ENCODE results near the gene STON1.
"Not testable (repeated sequence)": the region's sequence is repeated elsewhere in the genome, so short reads cannot be mapped to it uniquely, and the experiment has no call there.

Gene STON1

DNA sequence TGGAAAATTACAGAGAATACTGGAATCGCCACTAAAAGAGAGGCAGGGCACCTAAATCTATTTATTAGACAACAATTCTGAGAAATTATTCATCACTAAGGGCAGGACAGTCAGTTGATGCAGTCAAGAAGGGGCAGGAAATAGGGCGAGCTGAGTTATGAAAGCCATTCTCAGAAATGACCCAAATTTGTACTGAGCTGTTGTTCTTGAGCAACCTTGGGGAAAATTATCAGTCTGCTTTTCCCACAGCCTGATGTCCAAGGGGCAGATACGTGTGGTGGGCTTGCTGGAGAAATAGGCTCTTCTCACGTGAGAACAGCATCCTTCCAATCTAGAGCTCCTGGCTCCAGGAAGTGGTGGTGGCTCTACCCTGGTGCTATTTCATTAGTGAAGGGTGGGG is 38.6 kb downstream of the STON1 start:
- no peak for DNase-seq

DNA sequence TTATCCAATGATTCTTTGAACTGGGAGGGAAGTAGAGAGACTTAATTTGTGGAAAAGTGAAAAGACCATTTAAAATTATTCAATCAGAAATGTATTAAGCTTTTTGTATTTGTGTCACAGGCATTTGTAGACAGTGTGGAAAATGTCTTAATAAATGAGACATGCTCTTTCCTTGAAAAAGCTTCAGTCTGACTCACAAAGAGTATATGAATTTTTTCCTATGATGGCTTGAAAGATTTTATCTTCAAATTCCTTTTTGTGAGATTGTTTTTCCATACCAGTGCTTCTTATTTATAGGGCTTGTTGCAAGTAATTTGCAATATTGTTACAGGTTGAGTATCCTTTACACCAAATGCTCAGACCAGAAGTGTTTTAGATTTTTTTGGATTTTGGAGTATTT is 39.5 kb downstream of the STON1 start:
- no peak for DNase-seq

DNA sequence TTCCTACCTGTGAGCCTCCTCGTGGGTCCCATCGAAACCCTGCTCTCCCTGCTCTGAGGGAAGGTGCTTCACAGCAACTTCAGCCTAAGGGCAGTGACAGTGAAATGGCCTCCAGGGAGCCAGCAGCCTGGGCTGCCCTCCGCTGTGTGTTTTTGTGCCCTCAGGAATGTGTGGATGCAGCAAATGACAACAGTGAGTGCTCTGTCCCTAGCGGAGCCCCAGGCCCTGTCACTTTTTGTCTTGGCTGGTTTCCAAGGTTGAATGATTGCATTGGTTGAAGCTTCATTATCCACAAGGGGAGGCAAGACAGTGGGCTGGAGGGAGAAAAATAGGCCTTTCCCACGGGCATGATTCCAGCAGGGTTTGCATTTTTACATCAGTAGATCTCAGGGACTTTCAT is 42.9 kb downstream of the STON1 start:
- DNase-seq = no peak

DNA sequence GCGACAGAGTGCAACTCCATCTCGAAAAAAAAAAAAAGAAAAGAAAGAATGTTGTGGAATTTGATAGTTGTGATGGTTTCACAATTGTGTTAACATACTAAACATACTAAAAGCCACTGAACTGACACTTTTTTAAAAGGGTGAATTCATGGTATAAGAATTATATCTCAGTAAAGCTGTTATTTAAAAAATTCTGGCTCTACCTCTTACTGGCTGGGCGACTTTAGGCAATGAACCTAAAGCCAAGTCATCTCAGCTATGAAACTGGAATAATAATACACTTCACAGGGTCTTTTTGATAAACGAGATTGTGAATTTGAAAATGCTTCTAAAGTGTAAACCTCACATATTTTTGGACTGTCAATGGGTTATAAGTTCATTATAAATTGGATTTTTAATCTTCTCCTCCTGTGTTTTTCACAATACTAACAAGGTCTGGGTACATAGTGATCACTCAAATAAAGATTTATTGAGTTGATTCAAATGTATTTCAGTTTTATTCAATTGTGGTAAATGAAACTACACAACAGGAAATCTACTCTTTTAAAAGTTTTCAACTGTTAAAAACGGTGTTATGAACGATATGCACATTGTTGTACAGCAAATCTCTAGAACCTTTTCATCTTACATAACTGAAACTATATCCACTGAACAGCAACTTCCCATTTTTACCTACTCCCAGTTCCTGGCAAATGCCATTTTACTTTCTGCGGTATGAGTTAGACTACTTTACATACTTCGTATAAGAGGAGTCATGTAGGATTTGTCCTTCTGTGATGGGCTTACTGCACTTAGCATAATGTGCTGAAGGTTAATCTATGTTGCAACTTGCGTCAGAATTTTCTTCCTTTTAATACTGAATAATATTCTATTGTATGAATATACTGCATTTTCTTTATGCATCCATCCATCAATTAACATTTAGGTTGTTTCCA is 44.7 kb downstream of the STON1 start:
- no peak for DNase-seq

DNA sequence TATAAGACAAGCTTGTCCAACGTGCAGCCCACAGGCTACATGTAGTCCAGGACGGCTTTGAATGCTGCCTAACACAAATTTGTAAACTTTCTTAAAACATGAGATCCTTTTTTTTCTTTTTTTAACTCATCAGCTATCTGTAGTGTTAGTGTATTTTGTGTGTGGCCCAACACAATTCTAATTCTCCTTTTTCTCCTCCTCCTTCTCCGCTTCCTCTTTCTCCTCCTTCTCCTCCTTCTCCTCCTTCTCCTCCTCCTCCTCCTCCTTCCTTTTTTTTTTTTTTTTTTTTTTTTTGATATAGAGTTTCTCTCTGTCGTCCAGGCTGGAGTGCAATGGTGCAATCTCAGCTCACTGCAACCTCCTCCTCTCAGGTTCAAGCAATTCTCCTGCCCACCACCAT is 48.4 kb downstream of the STON1 start:
- no peak for DNase-seq

DNA sequence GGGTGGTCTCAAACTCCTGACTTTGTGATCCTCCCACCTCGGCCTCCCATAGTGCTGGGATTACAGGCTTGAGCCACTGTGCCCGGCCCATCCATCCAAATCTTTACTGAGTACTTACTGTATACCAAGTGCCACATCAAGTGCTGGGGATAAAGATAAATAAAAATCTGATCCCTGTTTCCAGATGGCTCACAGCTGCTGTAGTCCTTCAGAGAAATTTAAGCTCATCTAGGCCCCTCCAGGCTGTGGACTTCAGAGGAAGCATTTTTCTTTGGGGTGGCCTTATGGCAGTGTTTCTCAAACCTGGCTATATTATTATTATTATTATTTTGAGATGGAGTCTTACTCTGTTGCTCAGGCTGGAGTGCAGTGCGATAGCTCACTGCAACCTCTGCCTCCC is 54.0 kb downstream of the STON1 start:
- no peak for DNase-seq

DNA sequence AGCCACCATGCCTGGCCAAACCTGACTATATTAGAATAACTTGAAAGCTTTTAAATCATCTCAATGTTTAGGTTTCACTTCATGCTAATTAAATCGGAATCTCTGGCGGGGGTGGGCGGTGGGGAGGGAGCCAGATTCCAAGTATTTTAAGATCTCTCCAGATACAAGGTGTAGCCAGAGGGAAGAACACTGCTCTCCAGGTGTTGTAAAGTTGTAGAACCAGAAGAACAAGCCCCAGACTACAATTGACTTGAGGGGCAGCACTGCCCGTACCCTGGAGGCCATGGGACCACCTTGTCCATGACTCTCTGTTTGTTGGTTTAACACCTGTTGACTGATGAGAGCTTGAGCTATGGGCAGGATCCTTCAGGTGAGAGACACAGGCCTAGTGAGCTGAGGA is 54.6 kb downstream of the STON1 start:
- DNase-seq = no peak

DNA sequence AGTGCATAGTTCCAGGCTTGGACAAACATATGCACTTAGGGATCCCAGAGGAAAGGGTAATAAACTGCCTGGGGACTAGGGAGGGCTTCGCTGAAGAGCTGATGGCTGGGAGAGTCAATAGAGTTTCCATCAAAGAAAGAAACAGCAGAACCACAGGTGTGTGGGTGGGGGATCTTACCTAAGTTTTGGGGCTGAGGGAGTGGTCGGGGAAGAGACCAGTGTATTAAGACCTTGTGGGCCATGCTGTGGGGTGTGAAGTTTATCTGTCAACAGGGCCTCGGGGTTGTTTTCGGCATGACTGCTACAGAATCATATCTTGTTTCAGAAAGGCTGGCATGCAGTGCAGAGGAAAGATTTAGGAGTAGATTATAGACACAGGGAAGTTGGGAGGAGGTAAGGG is 56.5 kb downstream of the STON1 start:
- DNase-seq = no peak

DNA sequence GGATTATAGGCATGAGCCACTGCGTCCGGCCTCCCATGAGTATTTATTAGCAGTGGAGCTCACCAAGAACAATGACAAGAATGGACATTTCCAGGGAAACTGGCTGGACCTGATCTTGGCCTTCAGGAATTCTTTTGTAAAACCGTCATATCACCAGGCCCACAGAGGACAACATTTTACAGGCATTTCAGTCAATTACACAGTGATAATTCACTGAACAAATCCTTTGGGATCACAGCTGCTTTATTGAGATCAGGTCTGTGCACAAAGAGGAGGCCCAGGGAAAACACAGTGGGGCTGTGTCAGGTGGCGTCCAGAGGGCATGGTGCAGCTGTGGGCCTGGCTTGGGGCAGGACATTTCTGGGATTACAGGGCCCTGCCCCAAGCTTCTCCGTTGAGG is 57.6 kb downstream of the STON1 start:
- DNase-seq = no peak

DNA sequence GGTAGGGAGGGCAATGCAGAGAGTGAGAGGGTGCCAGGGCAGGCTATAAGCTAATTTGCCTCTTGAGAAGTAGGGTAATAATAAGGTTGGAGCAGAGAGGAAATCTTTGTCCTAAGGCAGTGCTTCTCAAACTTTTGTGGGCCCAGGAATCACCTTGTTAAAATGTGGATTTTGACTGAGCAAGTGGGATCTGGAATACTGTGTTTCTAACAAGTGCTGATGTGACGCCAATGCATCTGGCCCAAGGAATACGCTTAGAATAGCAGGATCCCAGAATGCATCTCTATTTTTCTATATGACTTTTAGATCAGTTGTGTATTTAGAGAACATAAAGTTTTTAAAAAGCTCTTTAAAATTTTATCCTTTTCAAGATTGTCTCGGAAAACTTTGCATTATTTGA is 58.0 kb downstream of the STON1 start:
- DNase-seq = no peak

DNA sequence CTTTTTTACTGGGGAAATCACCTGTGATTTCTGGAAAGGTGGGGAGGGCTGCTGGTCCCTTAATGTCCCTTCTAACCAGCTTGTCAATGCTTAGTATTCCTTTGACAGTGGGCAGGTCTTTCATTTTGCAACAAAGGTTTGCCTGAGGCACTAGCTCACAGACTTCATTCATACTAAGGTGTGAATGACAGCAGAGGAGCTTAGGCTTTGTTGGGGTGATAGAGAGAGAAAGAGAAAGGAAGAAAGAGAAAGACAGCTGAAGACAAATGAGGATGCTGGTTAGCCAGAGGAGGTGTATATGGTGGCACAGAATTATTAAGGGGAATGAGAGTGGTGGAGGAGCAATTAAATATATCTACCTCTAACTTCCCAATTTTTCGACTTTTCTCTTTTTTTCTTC is 58.8 kb downstream of the STON1 start:
- no peak for DNase-seq

DNA sequence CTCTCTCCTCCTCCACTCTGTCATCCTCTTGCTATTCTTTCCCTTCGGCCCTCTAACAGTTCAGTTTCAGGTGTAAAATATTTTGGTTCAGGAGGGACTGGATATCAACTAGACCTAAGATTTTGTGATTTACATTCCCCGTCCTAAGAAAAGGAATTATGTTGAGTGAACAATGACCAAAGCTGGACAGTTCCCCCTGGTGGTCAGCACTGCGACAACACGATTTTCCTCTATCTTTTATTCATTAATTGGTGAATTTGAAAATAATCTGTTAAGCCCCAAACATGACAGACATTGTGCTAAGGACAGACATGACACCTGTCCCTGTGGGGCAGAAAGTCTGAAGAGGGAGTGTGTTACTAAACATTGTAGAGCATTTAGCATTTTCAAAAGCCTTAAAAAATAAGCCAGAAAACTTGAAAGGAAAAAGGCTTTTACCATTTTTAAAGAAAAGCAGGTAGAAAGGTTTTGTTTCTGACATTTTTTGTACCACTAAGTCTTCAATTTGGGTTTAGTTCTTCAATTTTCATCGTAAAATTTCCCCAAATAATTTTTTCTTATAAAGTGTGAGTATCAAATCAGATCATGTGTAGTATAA is 59.3 kb downstream of the STON1 start:
- peak in 24 of 58 donors; percentile 3 to 42 (median 18) for DNase-seq

DNA sequence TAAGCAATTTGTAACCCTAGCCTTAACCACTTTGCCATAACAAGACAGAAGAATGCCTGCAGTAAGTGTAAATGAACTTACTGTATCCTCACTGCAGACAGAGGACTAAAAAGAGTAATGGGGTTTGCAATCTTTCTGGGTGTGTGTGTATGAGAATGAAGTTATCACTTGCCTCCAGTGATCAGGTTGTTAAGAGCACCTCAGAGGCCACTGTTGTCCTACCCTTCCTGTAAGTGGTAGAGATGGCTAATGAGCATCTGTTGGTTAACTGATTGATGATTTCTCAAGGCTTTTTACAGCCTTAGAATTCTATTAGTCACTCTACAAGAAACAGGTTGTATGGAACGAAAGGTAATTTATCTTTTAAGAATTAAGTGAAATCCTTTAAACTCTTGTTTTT is 60.1 kb downstream of the STON1 start:
- no peak for DNase-seq

DNA sequence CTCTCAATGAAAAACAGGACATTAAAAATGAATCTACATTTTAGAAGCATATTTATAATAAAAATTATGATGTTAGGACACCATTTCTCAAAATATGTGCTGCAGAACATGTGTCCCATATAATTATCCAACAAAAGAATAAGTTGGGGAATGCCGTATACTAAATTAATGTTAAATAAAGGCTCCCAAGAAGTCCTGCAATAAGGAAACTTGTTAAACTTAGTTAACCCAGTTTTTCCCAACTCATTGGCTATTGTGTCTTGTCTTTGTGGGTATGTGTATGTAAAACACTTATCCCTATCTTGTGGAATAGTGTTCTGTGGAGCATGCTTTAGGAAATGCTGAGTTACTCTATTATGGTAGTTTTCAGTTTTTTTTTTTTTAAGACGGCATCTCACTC is 62.1 kb downstream of the STON1 start:
- no peak for DNase-seq

DNA sequence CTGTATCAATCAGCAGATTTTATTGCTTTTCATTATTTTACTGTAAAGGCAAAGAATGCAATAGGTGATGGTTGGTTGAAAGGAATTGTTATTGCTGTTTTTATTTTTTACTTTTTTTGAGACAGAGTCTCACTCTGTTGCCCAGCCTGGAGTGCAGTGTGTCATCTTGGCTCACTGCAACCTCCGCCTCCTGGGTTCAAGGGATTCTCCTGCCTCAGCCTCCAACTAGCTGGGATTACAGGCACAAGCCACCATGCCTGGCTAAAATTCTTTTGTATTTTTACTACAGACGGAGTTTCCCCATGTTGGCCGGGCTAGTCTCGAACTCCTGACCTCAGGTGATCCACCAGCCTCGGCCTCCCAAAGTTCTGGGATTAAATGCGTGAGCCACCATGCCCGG is 66.8 kb downstream of the STON1 start:
- DNase-seq = not testable (repeated sequence)

DNA sequence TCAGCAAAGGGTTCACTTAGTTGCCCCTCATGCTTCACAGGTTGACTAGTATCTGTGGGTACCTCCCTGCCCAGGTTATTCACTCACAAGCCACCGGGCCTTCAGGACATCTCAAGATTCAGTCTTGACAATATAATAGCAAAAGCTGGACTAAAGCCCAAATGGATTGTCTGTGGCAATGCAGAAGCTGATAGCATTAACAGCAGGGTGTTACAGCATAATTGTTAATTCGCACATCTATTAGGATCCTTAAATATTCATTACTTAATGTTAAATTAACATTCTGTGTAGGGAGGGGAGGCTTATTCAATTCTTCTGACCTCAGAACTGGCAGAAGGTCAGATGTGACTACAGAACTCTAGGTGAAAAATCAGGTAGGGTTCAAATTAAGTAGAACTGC is 67.5 kb downstream of the STON1 start:
- DNase-seq = no peak

DNA sequence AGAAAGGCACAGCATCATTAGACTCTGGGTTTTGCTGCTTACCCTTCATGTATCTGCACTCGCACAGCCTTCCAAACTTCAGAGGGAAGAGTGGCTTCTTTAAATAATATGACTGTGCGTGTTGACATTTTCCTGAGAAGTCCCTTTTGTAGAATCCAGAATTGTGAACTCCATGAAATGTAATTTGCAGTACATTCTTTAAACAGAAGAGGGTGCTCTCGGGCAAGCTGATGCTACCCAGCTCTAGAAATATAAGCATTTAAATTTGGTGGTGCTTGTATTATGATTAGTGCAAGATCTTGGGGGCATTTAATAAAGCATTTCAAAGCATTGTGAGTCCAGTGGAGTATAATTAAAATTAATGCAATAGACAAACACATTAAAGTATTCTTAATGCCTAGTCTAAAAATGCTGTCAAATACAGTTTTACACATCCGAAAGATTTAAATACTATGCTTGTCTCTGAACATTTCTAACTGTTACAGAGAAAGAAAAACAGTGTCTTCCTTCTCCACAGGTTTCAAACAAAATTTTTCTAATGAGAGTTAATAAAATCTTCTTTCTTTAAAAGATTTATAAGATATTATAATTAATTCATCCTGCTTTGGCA is 70.4 kb downstream of the STON1 start:
- DNase-seq = peak in 3 of 58 donors; percentile 2 to 54 (median 10)

DNA sequence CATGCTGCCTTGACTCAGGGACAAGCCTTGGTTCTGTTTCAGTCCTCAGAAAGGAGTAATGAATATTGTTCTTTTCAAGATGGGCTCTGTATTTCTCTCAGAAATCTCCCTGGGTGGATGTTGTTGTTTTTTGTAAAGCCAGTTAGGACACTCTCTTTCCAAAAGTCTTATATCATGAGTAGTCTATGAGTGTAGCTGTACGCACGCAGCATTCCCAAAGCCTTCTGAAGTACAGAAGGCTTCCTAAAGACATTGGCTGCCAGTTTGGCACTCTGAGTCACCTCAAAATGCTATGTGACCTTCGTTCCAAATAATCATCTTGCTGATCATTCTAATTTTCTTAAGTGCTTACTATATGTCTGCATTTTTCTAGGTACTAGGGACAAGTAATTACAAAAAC is 71.0 kb downstream of the STON1 start:
- DNase-seq = no peak

DNA sequence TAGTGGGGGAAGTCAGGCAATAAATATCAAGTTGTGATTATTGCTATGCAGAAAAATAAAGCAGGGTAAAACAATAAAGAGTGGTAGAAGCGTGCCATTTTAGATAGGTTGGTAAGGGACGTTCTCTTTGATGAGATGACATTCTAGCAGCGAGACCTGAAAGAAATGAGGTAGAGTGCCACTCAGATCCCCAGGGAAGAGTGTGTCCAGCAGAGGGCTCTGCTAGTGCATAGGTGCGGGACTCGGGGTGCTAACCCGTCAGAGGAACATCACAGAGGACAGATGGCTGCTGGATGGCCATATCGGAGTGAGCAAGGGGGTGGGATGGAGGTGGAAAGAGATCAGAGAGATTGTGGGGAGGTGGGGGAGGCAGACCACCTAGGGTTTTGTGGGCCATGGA is 71.4 kb downstream of the STON1 start:
- DNase-seq = peak in 28 of 58 donors; percentile 3 to 52 (median 19)

DNA sequence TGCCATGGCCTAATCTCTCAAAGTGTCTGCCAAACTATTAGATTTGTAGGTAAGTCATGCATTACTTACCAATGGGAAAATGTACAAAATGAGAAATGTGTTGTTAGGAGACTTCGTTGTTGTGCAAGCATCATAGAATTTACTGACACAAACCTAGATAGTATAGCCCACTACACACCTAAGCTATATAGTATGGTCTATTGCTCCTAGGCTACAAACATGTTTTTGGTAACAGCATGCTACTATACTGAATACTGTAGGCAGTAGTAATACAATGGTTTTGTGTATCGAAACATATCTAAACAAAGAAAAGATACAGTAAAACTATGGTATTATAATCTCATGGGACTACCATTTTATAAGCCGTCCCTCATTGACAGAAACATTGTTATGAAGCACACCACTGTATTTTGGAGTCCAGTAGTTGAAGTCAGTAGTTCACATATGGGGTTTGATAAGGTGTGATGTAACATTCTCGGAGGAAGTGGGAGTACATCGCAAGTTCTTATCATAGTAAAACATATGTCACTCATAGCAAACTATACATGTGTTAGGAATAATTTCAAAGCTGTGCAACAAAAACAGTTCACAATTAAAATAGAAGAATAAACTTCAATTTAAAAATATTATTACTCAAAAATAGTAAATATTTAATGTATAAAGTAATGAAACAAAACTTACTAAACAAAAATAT is 75.7 kb downstream of the STON1 start:
- DNase-seq = no peak

DNA sequence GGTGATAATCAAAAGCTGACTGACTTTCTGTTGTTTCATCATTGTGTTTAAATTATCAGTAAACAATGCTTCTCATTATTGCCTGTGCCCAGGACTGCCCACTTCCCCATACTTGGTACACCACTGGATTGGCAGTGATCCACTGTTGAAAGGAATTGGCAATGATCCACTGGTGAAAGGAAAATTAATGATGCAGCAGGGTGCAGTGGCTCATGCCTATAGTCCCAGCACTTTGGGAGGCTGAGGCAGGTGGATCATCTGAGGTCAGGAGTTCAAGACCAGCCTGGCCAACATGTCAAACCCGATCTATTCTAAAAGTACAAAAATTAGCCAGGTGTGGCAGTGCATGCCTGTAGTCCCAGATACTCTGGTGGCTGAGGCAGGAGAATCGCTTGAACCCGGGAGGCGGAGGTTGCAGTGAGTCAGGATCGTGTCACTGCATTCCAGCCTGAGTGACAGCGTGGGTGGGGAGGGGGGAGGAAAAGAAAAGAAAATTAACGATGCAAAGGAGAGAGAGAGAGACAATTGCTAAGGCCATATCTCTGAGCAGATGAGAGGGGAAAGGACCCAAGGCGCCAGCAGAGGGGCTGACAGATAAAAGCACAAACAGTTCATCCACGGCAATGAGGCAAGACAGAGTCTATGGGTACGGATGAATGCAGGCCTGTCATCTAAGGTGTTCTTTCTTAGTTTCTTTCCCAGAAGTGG is 77.5 kb downstream of the STON1 start:
- DNase-seq = peak in 10 of 58 donors; percentile 3 to 56 (median 22)

All from anterior cingulate cortex (tissue), 58 donors.